SU-DHL-6 (cell line): Measurements from ENCODE around the gene PLA2G4F.

ENCODE experiments used
- EZH2phosphoT487 ChIP-seq: fragments of 200-600 bp; sonication (generic), shearing (Covaris generic); conservative IDR thresholded peaks from 2 replicates; pipeline ENCODE4 v1.6.1; 2018; ENCODE audit warnings: mild to moderate bottlenecking, antibody characterized with exemption, low read length, moderate library complexity, mixed read lengths
- TF ChIP-seq, protein P1 (sequence below): fragments of 200-600 bp; sonication (generic); IDR thresholded peaks from one replicate; pipeline ENCODE4 v1.5.1; 2017; ENCODE audit warnings: antibody characterized with exemption, mild to moderate bottlenecking, low read length, moderate library complexity; ENCODE audit not compliant: insufficient read depth, poor library complexity, severe bottlenecking

DNA sequence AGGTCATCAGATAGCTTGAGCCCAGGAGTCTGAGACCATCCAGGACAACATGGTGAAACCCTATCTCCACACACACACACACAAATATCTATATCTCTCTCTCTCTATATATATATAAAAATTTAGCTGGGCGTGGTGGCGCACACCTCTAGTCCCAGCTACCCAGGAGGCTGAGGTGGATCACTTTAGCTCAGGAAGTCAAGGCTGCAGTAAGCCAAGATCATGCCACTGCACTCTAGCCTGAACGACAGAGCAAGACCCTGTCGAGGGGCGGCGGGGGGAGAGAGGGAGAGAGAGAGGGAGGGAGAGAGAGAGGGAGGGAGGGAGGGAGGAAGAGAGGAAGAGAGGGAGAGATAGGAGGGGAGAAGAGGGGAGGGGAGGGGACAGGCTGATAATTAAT is 28.0 kb downstream of the PLA2G4F start:
- TF ChIP-seq, protein P1, sequence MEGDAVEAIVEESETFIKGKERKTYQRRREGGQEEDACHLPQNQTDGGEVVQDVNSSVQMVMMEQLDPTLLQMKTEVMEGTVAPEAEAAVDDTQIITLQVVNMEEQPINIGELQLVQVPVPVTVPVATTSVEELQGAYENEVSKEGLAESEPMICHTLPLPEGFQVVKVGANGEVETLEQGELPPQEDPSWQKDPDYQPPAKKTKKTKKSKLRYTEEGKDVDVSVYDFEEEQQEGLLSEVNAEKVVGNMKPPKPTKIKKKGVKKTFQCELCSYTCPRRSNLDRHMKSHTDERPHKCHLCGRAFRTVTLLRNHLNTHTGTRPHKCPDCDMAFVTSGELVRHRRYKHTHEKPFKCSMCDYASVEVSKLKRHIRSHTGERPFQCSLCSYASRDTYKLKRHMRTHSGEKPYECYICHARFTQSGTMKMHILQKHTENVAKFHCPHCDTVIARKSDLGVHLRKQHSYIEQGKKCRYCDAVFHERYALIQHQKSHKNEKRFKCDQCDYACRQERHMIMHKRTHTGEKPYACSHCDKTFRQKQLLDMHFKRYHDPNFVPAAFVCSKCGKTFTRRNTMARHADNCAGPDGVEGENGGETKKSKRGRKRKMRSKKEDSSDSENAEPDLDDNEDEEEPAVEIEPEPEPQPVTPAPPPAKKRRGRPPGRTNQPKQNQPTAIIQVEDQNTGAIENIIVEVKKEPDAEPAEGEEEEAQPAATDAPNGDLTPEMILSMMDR: no peak
- no peak for TF ChIP-seq EZH2phosphoT487
